ENCODE results near the gene RNF121. TPM values are rescaled to one million over a fixed set of nuclear protein-coding genes. Genes with fewer than 3 reads are reported as not detected.

The RNF121 gene
- total RNA-seq, 1 donor from 2014 or later, result 55.4 TPM

DNA sequence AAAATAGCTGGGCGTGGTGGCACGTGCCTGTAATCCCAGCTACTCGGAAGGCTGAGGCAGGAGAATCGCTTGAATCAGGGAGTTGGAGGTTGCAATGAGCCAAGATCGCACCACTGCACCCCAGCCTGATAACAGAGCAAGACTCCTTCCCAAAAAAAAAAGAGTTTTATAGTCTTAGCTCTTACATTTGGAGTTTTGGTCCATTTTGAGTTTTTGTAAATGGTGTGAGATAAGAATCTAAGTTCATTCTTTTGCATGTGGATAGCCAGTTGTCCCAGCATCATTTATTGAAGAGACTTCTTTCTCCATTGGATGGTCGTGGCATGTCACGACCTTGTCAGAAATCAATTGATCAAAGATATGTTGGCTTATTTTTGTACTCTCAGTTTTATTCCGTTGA lies 34.6 kb downstream of the RNF121 start:
- no peak for DNase-seq (ENCODE audit: low spot score in 2 of 2, unreplicated experiment in 2 of 2)
- H3K27me3 Mint-ChIP-seq (ENCODE audit: low read depth), result no peaks in the 10 kb centered on the region
- TF ChIP-seq, protein P1, sequence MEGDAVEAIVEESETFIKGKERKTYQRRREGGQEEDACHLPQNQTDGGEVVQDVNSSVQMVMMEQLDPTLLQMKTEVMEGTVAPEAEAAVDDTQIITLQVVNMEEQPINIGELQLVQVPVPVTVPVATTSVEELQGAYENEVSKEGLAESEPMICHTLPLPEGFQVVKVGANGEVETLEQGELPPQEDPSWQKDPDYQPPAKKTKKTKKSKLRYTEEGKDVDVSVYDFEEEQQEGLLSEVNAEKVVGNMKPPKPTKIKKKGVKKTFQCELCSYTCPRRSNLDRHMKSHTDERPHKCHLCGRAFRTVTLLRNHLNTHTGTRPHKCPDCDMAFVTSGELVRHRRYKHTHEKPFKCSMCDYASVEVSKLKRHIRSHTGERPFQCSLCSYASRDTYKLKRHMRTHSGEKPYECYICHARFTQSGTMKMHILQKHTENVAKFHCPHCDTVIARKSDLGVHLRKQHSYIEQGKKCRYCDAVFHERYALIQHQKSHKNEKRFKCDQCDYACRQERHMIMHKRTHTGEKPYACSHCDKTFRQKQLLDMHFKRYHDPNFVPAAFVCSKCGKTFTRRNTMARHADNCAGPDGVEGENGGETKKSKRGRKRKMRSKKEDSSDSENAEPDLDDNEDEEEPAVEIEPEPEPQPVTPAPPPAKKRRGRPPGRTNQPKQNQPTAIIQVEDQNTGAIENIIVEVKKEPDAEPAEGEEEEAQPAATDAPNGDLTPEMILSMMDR (IDR thresholded peaks at IDR 0.05; ENCODE audit: unreplicated experiment), result no peak
- peaks cover 6% of the 10 kb centered on the region for H3K9me3 Mint-ChIP-seq
- H3K27ac Mint-ChIP-seq, result no peak overlapping the region
- no peaks in the 10 kb centered on the region for H3K4me1 Mint-ChIP-seq
- H3K36me3 Mint-ChIP-seq, result peaks cover 38% of the 10 kb centered on the region
- no peak overlapping the region for H3K4me3 Mint-ChIP-seq

DNA sequence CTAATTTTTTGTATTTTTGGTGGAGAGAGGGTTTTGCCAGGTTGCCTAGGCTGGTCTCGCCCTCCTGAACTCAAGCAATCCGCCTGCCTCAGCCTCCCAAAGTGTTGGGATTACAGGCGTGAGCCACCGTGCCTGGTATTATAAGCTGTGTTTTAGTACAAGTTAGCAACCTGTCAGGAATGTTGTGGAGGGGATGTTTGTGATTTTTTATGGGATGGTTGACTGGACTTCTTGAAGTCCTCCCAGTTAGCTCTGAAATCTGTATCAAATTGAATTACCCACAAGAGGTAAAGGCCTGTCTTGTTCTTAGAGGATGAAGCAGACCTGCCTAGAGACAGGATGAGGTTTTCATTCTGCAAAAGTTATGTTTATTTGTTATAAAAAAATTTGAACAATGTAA lies 35.8 kb downstream of the RNF121 start:
- TF ChIP-seq, protein P1 (IDR thresholded peaks at IDR 0.05; ENCODE audit: unreplicated experiment), result no peak
- no peak overlapping the region for H3K27ac Mint-ChIP-seq
- H3K4me1 Mint-ChIP-seq, result no peaks in the 10 kb centered on the region
- H3K27me3 Mint-ChIP-seq (ENCODE audit: low read depth), result no peaks in the 10 kb centered on the region
- peaks cover 6% of the 10 kb centered on the region for H3K9me3 Mint-ChIP-seq
- no peak for DNase-seq (ENCODE audit: low spot score in 2 of 2, unreplicated experiment in 2 of 2)
- H3K4me3 Mint-ChIP-seq, result no peak overlapping the region
- H3K36me3 Mint-ChIP-seq, result peaks cover 41% of the 10 kb centered on the region

DNA sequence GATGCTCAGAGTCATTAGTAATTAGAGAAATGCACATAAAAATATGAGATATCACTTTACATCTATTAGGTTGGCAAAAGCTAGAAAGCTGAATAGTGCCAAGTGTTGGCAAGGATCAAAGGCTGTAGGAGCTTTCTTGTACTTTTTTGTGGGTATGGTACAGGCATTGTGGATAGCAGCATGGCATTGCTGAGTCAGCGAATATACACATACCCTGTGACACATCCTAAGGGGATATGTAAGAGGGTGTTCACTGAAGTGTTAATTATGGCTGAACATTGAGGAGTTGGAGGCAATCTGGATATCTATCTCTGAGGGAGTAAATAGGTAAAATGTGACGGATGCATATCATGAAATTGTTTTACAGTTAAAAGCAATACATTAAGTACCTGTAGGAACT lies 42.8 kb downstream of the RNF121 start:
- Mint-ChIP-seq H3K4me1 (no peaks in the 10 kb centered on the region), H3K36me3 (peaks cover 25% of the 10 kb centered on the region), H3K4me3 (no peak overlapping the region), H3K9me3 (no peaks in the 10 kb centered on the region), H3K27ac (no peak overlapping the region), H3K27me3 (ENCODE audit: low read depth) (no peaks in the 10 kb centered on the region)
- DNase-seq (ENCODE audit: low spot score in 2 of 2, unreplicated experiment in 2 of 2), result no peak
- TF ChIP-seq, protein P1 (IDR thresholded peaks at IDR 0.05; ENCODE audit: unreplicated experiment), result no peak

DNA sequence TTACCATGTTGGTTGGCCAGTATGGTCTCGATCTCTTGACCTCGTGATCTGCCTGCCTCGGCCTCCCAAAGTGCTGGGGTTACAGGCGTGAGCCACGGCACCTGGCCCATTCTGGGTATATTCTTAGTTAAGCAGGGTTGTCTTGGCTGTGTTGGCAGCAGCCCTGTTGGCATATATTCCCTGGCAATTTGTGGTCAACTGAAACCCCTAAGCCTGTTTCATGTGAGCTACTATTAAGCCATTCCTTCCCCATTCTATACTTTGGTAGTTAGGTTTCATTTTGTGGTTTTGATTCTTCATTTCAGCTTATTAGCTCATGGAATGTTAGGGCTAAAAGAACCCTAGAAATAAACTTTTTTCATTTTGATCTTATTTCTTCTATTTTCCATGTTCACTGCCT lies 47.7 kb downstream of the RNF121 start:
- DNase-seq (ENCODE audit: low spot score in 2 of 2, unreplicated experiment in 2 of 2), result no peak
- H3K27ac Mint-ChIP-seq, result no peak overlapping the region
- TF ChIP-seq, protein P1 (IDR thresholded peaks at IDR 0.05; ENCODE audit: unreplicated experiment), result no peak
- no peak overlapping the region for H3K4me3 Mint-ChIP-seq
- no peaks in the 10 kb centered on the region for H3K4me1 Mint-ChIP-seq
- H3K36me3 Mint-ChIP-seq, result peaks cover 17% of the 10 kb centered on the region
- H3K27me3 Mint-ChIP-seq (ENCODE audit: low read depth), result no peaks in the 10 kb centered on the region
- no peaks in the 10 kb centered on the region for H3K9me3 Mint-ChIP-seq

DNA sequence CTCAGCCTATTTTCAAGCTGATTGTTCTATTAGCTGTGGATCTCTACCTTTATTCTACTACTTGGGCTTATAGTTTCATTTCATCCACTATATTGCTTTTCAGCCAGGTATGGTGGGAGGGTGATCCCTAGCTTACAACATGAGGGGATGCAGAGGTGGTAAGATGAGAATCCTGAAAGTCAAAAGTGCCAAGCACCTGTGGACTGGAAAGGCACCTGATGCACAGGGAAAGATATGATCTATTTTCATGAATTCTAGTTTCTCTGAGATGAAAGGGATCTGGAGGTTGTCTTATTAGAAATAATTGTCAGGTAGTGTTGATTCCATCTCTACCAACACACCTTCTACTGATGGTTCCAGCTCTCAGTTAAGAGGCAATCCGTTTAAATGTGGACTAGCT lies 48.2 kb downstream of the RNF121 start:
- Mint-ChIP-seq H3K36me3 (peaks cover 11% of the 10 kb centered on the region), H3K9me3 (no peaks in the 10 kb centered on the region), H3K27me3 (ENCODE audit: low read depth) (no peaks in the 10 kb centered on the region), H3K4me3 (no peak overlapping the region), H3K27ac (no peak overlapping the region), H3K4me1 (no peaks in the 10 kb centered on the region)
- no peak for DNase-seq (ENCODE audit: low spot score in 2 of 2, unreplicated experiment in 2 of 2)
- TF ChIP-seq, protein P1 (IDR thresholded peaks at IDR 0.05; ENCODE audit: unreplicated experiment), result no peak

Data from mesothelial cell of epicardium (in vitro differentiated cells).